Measurements from ENCODE around the gene GHRH. TPM values are rescaled to one million over a fixed set of nuclear protein-coding genes. Genes with fewer than 3 reads are reported as not detected.

GHRH gene
- total RNA-seq, 1 donor from 2014 or later = not detected

DNA sequence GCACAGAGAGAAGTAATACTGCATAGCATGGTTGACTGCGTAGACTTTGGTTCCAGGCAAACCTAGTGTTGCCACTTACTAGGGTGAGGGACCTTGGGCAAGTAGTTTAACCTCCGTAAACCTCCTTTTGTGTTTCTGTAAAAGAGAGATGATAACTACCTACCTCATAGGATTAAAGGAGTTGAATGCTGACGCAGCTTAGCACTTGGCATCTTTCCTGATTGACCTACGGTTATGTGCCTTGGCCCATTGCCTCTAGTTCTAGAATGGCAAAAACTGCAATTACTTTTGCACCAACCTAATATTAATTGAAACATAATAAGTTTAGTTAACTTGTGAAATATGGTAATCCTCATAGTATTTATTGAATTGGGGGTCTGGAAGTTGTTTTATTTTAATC lies 19.1 kb downstream of the GHRH start:
- Histone ChIP-seq H3K27ac (no peak overlapping the region), H3K9me3 (no peaks in the 10 kb centered on the region), H3K27me3 (ENCODE audit: low read depth) (no peaks in the 10 kb centered on the region), H3K36me3 (peaks cover 75% of the 10 kb centered on the region), H3K4me3 (no peak overlapping the region), H3K4me1 (no peaks in the 10 kb centered on the region)
- TF ChIP-seq, protein P1, sequence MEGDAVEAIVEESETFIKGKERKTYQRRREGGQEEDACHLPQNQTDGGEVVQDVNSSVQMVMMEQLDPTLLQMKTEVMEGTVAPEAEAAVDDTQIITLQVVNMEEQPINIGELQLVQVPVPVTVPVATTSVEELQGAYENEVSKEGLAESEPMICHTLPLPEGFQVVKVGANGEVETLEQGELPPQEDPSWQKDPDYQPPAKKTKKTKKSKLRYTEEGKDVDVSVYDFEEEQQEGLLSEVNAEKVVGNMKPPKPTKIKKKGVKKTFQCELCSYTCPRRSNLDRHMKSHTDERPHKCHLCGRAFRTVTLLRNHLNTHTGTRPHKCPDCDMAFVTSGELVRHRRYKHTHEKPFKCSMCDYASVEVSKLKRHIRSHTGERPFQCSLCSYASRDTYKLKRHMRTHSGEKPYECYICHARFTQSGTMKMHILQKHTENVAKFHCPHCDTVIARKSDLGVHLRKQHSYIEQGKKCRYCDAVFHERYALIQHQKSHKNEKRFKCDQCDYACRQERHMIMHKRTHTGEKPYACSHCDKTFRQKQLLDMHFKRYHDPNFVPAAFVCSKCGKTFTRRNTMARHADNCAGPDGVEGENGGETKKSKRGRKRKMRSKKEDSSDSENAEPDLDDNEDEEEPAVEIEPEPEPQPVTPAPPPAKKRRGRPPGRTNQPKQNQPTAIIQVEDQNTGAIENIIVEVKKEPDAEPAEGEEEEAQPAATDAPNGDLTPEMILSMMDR (IDR thresholded peaks at IDR 0.05) = no peak
- no peak for ATAC-seq
- intact Hi-C loops (cut with DNase I) = no loop called here
- no peak for DNase-seq

DNA sequence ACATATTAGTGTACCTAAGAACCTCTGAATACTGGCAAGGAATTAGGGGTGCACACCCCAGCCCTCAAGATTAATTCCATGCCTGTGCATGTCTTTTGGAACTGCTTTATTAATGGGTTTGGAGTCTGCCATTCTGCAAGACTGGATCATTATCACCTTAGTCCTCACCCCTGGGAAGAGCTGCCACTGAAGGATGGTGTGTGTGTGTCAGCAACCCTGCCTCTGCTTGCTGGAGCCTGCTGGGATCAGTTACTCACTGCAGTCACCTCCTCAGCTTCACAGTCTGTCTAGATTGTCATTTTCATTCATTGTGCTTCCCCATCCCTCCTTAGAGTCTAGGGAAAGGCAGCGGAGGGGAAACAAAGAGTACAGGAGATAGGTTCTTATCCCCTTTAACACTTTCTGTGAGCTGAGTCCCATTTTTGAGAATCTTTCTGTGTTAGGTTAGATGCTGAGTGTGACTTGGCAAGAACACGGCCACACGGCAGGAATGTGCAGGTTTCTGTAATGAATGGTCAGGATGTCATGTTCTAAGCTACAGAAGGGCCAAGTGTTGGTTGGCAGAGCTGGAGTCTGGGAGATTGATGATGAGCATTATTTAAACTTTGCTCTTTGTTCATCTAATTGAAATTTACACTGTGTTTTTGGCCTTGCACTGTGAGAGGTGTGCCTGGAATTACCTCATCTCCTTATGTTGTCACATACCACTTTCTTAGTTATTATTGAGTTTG lies 21.1 kb downstream of the GHRH start:
- no peak overlapping the region for H3K27ac ChIP-seq
- H3K27me3 ChIP-seq (ENCODE audit: low read depth) = no peaks in the 10 kb centered on the region
- no peaks in the 10 kb centered on the region for H3K4me1 ChIP-seq
- intact Hi-C loops (cut with DNase I) = no loop called here
- H3K9me3 ChIP-seq = no peaks in the 10 kb centered on the region
- TF ChIP-seq, protein P1 (IDR thresholded peaks at IDR 0.05) = no peak
- peaks cover 95% of the 10 kb centered on the region for H3K36me3 ChIP-seq
- no peak for DNase-seq
- no peak overlapping the region for H3K4me3 ChIP-seq
- ATAC-seq = no peak

DNA sequence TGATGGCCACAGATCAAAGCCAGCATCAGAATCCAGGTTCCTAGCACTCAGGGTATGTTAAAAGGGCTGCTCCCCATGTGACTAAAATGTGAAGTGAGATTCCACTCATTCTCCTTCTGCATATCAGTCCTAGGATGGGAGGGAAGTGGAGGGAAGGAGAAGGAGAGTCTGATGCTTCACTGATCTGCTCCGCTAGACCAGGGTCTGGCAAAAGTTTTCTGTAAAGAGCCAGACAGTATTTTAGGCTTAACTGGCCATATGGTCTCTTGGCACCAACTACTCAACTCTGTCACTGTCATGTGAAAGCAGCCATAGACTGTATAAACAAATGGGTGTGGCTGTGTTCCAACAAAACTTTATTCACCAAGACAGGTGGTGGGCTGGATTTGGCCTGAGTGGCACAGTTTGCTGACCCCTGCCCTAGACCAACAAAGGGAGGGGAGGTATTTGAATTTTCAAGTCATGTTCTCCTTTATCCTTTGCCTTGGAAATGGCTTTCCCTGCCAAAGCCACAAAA lies 22.6 kb downstream of the GHRH start:
- no peak for ATAC-seq
- no peaks in the 10 kb centered on the region for H3K4me1 ChIP-seq
- intact Hi-C loops (cut with DNase I) = no loop called here
- TF ChIP-seq, protein P1 (IDR thresholded peaks at IDR 0.05) = no peak
- H3K36me3 ChIP-seq = peaks cover 100% of the 10 kb centered on the region
- no peak overlapping the region for H3K4me3 ChIP-seq
- H3K27me3 ChIP-seq (ENCODE audit: low read depth) = no peaks in the 10 kb centered on the region
- H3K27ac ChIP-seq = no peak overlapping the region
- no peak for DNase-seq
- H3K9me3 ChIP-seq = no peaks in the 10 kb centered on the region

DNA sequence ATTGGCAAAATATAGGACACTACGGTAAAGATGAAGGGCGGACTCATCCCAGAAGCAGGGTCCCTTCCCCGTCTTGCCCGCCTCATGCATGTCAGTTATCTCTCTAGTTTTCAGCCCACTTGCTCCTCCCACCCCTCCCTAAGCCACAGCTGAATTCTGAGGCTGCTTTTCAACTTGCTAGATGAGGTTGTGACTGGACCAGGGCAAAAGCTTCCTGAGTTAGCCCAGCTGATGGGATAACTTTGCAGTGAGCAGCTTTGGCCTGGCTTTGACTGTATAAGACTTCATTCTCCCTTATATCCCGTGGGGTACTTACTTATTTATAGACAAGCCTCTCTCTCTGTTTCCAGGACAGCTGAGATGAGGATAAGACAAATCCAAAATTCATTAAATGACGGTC lies 23.2 kb downstream of the GHRH start:
- Histone ChIP-seq H3K4me3 (no peak overlapping the region), H3K9me3 (no peaks in the 10 kb centered on the region), H3K4me1 (no peaks in the 10 kb centered on the region), H3K36me3 (peaks cover 100% of the 10 kb centered on the region), H3K27me3 (ENCODE audit: low read depth) (no peaks in the 10 kb centered on the region), H3K27ac (no peak overlapping the region)
- DNase-seq = no peak
- intact Hi-C loops (cut with DNase I) = no loop called here
- no peak for ATAC-seq
- TF ChIP-seq, protein P1 (IDR thresholded peaks at IDR 0.05) = no peak

DNA sequence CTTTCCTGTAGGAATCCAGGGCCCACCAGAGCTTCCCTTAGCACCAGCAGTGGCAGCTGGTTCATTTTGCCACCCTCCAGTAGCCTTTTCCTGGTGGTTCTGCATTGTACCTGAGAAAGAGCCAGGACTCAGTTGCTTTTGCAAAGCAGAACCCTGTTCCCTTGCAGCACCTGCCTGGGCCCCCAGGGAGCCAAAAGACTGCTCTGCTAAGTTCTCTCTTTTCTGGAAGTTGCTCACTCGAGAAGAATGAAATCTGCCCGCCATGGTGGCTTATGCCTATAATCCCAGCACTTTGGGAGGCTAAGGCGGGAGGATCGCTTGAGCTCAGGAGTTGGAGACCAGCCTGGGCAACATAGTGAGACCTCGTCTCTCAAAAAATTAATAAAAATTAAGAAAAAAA lies 24.0 kb downstream of the GHRH start:
- intact Hi-C loops (cut with DNase I) = no loop called here
- Histone ChIP-seq H3K27me3 (ENCODE audit: low read depth) (no peaks in the 10 kb centered on the region), H3K27ac (no peak overlapping the region), H3K36me3 (peaks cover 100% of the 10 kb centered on the region), H3K9me3 (no peaks in the 10 kb centered on the region), H3K4me1 (no peaks in the 10 kb centered on the region), H3K4me3 (no peak overlapping the region)
- TF ChIP-seq, protein P1 (IDR thresholded peaks at IDR 0.05) = no peak
- DNase-seq (no peak), ATAC-seq (no peak)
